ENCODE results near the gene IRAK2. TPM values are rescaled to one million over a fixed set of nuclear protein-coding genes. Genes with fewer than 3 reads are reported as not detected.
A peak's percentile ranks its signal among the peaks of the same experiment; 100 is the strongest.

IRAK2 gene
- total and polyA plus RNA-seq, 8 donors = 0.45 to 6.2 (median 2.3) TPM; not detected in 1

- no peak for DNase-seq
- intact Hi-C loops (cut with DNase I; ENCODE audit: low total_unique reads) = no loop called here
- H3K4me1 ChIP-seq = peaks cover 71 to 97% (median 78%) of the 10 kb centered on the region in 4 donors
Measured at GRCh38 chr3:10193692-10194327, 29.1 kb downstream of the IRAK2 start.

GRCh38 chr3:10194328-10195071 lies 29.8 kb downstream of the IRAK2 start:
- 47 to 69% (median 50%) methylated on average over 11 of the region's 11 CpGs for WGBS, 5 donors
- peak overlapping the region; percentile 59 to 97 (median 89) for H3K27ac ChIP-seq
- H3K9me3 ChIP-seq = no peaks in the 10 kb centered on the region
- no peaks in the 10 kb centered on the region for H3K27me3 ChIP-seq
- DNase-seq = peak in 1 of 2 donors; percentile 55
- H3K4me1 ChIP-seq = peaks cover 71 to 97% (median 78%) of the 10 kb centered on the region in 4 donors
- intact Hi-C loops (cut with DNase I; ENCODE audit: low total_unique reads) = no loop called here
- H3K4me3 ChIP-seq = no peak overlapping the region
- H3K36me3 ChIP-seq = no peaks in the 10 kb centered on the region
- TF ChIP-seq POLR2A (IDR thresholded peaks at IDR 0.05) (no peak), CTCF (IDR thresholded peaks at IDR 0.05) (no peak), POLR2AphosphoS5 (IDR thresholded peaks at IDR 0.05) (no peak), EP300 (IDR thresholded peaks at IDR 0.05) (no peak)

More at GRCh38 chr3:10193692-10194327, 29.1 kb downstream of the IRAK2 start:
- H3K4me3 ChIP-seq = no peak overlapping the region
- peak overlapping the region; percentile 59 to 97 (median 89) for H3K27ac ChIP-seq
- H3K36me3 ChIP-seq = no peaks in the 10 kb centered on the region
- TF ChIP-seq POLR2A (IDR thresholded peaks at IDR 0.05) (no peak), CTCF (IDR thresholded peaks at IDR 0.05) (no peak), EP300 (IDR thresholded peaks at IDR 0.05) (no peak), POLR2AphosphoS5 (IDR thresholded peaks at IDR 0.05) (no peak)
- H3K27me3 ChIP-seq = no peaks in the 10 kb centered on the region
- 49 to 64% (median 61%) methylated on average over 14 of the region's 14 CpGs for WGBS, 5 donors
- H3K9me3 ChIP-seq = no peaks in the 10 kb centered on the region

GRCh38 chr3:10195366-10196089 lies 30.8 kb downstream of the IRAK2 start:
- intact Hi-C loops (cut with DNase I; ENCODE audit: low total_unique reads) = no loop called here
- no peak for TF ChIP-seq CTCF (IDR thresholded peaks at IDR 0.05)
- TF ChIP-seq EP300 (IDR thresholded peaks at IDR 0.05) = no peak
- no peak for TF ChIP-seq POLR2AphosphoS5 (IDR thresholded peaks at IDR 0.05)
- no peak for TF ChIP-seq POLR2A (IDR thresholded peaks at IDR 0.05)
- H3K4me1 ChIP-seq = peaks cover 62 to 94% (median 73%) of the 10 kb centered on the region in 4 donors

GRCh38 chr3:10196389-10197052 lies 31.8 kb downstream of the IRAK2 start:
- Histone ChIP-seq H3K36me3 (peaks cover 4 to 13% (median 12%) of the 10 kb centered on the region in 4 donors), H3K27ac (peak overlapping the region in 2 of 5 donors; percentile 18 to 49), H3K4me1 (peaks cover 52 to 87% (median 63%) of the 10 kb centered on the region in 4 donors), H3K9me3 (no peaks in the 10 kb centered on the region), H3K27me3 (no peaks in the 10 kb centered on the region), H3K4me3 (no peak overlapping the region)
- DNase-seq = no peak
- 71 to 86% (median 83%) methylated on average over 10 to 12 of the region's 12 CpGs for WGBS, 5 donors
- TF ChIP-seq POLR2AphosphoS5 (IDR thresholded peaks at IDR 0.05) (no peak), POLR2A (IDR thresholded peaks at IDR 0.05) (no peak)
- intact Hi-C loops (cut with DNase I; ENCODE audit: low total_unique reads) = no loop called here

More at GRCh38 chr3:10195366-10196089, 30.8 kb downstream of the IRAK2 start:
- Histone ChIP-seq H3K4me3 (no peak overlapping the region), H3K36me3 (peaks cover 0 to 3% (median 3%) of the 10 kb centered on the region in 4 donors), H3K27ac (peak overlapping the region in 4 of 5 donors; percentile 83 to 97 (median 90)), H3K9me3 (no peaks in the 10 kb centered on the region), H3K27me3 (no peaks in the 10 kb centered on the region)
- 85 to 87% (median 85%) methylated on average over 12 of the region's 12 CpGs for WGBS, 5 donors
- no peak for DNase-seq

Measured in stomach (tissue), 9 donors.